LHCN-M2 (cell line): ENCODE results near the gene LRP1-AS. TPM values are rescaled to one million over a fixed set of nuclear protein-coding genes. Genes with fewer than 3 reads are reported as not detected.
A peak's percentile ranks its signal among the peaks of the same experiment; 100 is the strongest.

Source experiments
- DNase-seq: peaks from one replicate; pipeline ENCODE4 v3.0.0-alpha.2; 2012; ENCODE audit warnings: low read depth
- polyA plus RNA-seq: library from polyadenylated mRNA; unstranded; fragments of >200 nt; gene quantifications from one replicate; pipeline ENCODE4 v1.2.1, GENCODE V29; 2012; ENCODE audit warnings: missing spikeins
- total RNA-seq: library from RNA; depleted of rRNA; stranded (reverse); fragments of >200 nt; gene quantifications from 2 replicates; pipeline ENCODE4 v1.2.3, GENCODE V29; 2014; rRNA removed

LRP1-AS gene
- not detected in 2 replicates for total RNA-seq
- polyA plus RNA-seq, result not detected

- peak; percentile 69 for DNase-seq
Observed at GRCh38 chr12:57146961-57147944, at the start of gene LRP1-AS. Gene LRP1-AS (minus strand): TSS chr12:57147619.

GRCh38 chr12:57196956-57197355 is 49.5 kb upstream of the LRP1-AS start:
- no peak for DNase-seq

GRCh38 chr12:57196439-57196838 is 49.0 kb upstream of the LRP1-AS start:
- no peak for DNase-seq

GRCh38 chr12:57195611-57196371 is 48.4 kb upstream of the LRP1-AS start:
- DNase-seq, result no peak

GRCh38 chr12:57195186-57195585 is 47.8 kb upstream of the LRP1-AS start:
- DNase-seq, result no peak

GRCh38 chr12:57194253-57194652 is 46.8 kb upstream of the LRP1-AS start:
- DNase-seq, result no peak

- no peak for DNase-seq
Observed at GRCh38 chr12:57193706-57194245, 46.4 kb upstream of the LRP1-AS start.

- DNase-seq, result no peak
Observed at GRCh38 chr12:57192920-57193319, 45.5 kb upstream of the LRP1-AS start.

- no peak for DNase-seq
Observed at GRCh38 chr12:57191410-57191809, 44.0 kb upstream of the LRP1-AS start.

GRCh38 chr12:57190821-57191220 is 43.4 kb upstream of the LRP1-AS start:
- DNase-seq, result no peak

GRCh38 chr12:57190037-57190436 is 42.6 kb upstream of the LRP1-AS start:
- DNase-seq, result no peak

GRCh38 chr12:57188090-57188425 is 40.6 kb upstream of the LRP1-AS start:
- no peak for DNase-seq

- DNase-seq, result no peak
Observed at GRCh38 chr12:57187222-57188089, 40.0 kb upstream of the LRP1-AS start.

- no peak for DNase-seq
Observed at GRCh38 chr12:57185906-57186508, 38.6 kb upstream of the LRP1-AS start.

GRCh38 chr12:57185403-57185802 is 38.0 kb upstream of the LRP1-AS start:
- DNase-seq, result no peak

- no peak for DNase-seq
Observed at GRCh38 chr12:57183939-57184725, 36.7 kb upstream of the LRP1-AS start.

GRCh38 chr12:57182918-57183575 is 35.6 kb upstream of the LRP1-AS start:
- peak; percentile 67 for DNase-seq

GRCh38 chr12:57181561-57182155 is 34.2 kb upstream of the LRP1-AS start:
- DNase-seq, result no peak

- DNase-seq, result no peak
Observed at GRCh38 chr12:57181072-57181471, 33.7 kb upstream of the LRP1-AS start.
